Cerebellar cortex (tissue), 1 donor: ENCODE measurements around the gene BTBD9.
"Not testable (repeated sequence)": the region's sequence is repeated elsewhere in the genome, so short reads cannot be mapped to it uniquely, and the experiment has no call there.

Experiments used
- DNase-seq: peaks from one replicate; pipeline ENCODE4 v3.0.0-alpha.2; 2015; ENCODE audit warnings: low spot score

BTBD9 gene

GRCh38 chr6:38429546-38429945 is 210.2 kb downstream of the BTBD9 start:
- no peak for DNase-seq

DNA sequence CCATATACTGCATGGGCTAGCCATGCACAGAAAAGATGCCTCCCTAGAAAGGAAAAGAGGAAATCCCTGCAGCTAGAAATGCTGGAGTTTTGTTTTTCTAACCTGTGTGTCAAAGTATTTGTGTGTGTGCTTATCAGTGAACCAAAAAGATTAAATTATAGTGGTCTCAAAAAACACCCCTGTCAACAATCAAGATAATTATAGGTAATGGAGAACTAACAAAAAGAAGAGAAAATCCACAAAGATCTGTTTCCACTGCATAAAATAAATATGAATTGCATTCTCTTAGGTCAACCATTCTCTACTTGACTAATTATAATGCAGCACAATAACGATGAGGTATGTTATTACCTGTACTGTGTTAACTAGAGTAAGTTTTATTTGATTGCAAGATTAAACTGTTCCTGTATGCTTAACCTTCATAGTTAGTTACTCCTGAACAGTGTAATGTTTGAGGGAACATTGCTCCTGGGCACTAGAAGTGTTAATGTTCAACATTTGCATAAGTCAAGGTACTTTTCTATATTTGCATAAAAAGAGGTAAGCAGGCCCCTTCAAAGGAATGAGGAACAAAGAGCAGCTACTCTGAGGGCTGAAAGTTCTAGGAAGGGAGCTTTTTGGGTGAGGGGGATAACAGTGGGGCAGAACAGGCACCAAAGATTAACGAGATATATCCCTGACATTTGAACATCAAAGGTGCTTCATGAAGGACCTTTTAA is 212.1 kb downstream of the BTBD9 start:
- DNase-seq: no peak

GRCh38 chr6:38425788-38426488 is 213.8 kb downstream of the BTBD9 start:
- not testable (repeated sequence) for DNase-seq

DNA sequence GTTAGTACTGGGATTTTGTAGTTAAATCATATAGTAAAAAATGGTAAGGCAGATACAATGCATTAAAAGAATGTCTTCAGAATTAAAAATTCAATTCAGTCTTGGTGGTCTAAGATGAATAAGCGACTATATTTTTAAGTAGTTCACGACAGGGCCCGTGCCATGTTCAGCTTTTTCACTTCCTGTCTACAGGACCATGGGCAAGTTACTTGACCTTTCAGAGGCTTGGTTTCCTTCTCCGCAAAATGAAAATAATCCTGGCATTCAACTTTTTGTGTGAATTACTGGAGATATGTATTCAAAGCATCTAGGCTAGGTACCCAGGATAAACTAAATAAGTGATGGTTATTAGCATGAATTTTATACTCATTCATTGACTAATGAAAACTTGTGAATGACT is 216.0 kb downstream of the BTBD9 start:
- no peak for DNase-seq

- DNase-seq: no peak
Observed at GRCh38 chr6:38420207-38420606, 219.5 kb downstream of the BTBD9 start.

DNA sequence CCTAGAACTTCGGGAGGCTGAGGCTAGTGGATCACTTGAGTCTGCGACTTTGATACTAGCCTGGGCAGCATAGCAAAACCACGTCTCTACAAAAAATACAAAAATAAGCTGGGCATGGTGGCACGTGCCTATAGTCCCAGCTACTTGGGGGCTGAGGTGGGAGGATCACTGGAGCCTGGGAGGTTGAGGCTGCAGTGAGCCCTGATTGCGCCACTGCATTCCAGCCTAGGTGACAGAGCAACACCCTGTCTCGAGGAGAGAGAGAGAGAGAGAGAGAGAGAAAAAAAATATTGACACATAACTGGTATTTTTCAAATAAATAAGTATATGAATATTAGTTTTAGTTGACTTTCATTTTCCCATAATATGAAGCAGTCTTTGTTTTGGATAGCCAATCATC is 222.2 kb downstream of the BTBD9 start:
- no peak for DNase-seq

- DNase-seq: no peak
Observed at GRCh38 chr6:38415231-38416005, 224.3 kb downstream of the BTBD9 start.

- no peak for DNase-seq
Observed at GRCh38 chr6:38413102-38413800, 226.5 kb downstream of the BTBD9 start.

- no peak for DNase-seq
Observed at GRCh38 chr6:38407192-38407591, 232.5 kb downstream of the BTBD9 start.

DNA sequence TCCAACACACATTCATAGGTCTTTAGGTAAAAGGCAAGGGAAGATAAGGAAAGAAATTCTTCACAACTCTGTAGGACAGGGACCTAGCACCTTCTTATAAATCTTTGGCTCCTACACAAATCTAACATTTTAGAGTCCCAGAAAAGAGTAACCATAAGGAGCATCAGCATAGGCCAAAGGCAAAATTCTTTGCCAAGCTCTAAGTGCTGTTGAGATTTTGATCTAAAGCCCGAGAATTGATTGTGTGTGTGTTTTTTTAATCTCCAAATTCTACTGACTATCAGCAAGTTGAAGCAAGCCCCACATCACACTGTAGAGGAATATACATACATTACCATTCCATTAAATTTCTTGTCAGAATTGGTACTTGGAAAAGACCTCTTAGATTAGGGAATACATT is 233.6 kb downstream of the BTBD9 start:
- no peak for DNase-seq

DNA sequence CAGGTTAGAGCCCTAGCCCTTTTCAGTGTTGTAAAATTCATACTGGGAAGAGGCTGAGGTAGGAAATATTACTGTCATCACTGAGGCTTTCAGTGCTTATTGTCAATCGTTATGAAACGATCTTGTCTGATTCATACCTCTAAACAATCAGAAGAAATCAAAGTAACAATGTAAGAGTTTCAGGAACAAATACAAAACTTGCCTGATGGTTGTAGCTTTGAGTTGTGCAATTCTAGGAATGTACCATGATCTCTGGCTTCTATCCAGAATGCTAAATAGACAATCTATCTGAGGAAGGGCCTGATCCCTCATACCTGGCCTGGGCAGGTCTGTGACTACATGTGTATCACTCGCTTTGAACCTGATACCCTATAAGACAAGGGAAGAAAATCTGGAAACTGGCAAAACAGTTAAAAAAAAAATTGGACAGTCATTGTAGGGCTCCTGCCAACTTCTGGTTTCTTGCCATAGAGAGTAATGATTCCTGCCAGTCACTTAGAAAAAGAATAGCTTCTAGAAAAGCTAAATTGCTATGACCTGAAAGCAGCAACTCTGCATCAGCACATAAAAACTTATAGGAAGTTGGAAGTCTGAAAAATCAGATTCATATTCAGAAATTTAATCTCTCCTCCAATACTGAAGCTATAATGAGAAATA is 234.7 kb downstream of the BTBD9 start:
- DNase-seq: peak; percentile 22

DNA sequence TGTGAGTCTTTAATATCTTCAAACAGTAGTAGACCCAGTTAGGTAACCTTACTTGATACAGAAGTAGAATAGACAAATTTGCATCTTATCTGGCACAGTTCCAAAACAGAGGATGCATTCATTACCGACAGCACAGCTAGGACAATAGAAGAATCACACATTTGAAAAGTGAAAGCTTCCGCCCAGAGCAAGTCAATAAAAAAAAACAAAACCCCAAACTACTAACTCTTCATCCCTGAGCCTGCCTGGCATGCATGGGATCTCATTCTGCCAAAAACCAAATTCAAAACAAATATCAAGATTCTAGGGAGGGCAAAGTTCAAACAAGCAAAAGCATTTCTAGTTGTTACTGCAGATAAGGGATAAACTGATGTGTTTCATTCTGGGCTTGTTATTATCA is 235.4 kb downstream of the BTBD9 start:
- no peak for DNase-seq

DNA sequence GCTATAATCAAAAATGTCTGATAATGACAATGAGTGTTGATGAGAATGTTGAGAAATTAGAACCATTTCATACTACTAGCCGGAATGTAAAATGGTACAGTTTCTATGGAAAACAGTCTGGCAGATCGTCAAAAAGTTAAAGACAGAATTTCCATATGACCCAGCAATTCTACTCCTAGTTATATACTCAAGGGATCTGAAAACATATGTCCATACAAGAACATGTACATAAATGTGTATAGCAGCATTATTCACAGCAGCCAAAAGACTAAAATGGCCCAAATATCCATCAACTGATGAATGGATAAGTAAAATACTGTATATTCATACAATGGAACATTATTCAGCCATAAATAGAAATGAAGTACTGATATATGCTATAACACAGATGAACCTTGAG is 236.2 kb downstream of the BTBD9 start:
- DNase-seq: no peak

GRCh38 chr6:38400764-38401163 is 239.0 kb downstream of the BTBD9 start:
- no peak for DNase-seq

DNA sequence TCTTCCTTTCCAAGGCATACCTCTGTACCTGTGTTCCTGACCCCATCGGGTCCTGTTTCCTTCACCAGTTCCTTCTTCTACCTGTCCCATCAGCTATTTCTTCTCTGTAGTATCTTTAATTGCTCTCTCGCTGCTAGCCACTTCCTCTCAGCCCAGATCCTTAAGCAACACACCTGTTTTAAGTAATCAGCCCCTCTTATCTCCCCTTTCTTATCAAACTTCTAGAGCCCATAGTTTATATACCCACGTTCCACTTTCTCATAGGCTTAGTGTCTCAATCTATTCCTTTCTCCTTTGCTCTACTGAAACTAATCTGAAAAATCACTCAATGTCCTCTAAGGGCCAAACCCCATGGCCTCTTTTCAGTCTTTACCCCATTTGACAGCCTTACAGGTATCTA is 239.6 kb downstream of the BTBD9 start:
- no peak for DNase-seq

GRCh38 chr6:38396209-38396608 is 243.5 kb downstream of the BTBD9 start:
- no peak for DNase-seq

- DNase-seq: no peak
Observed at GRCh38 chr6:38393986-38394385, 245.7 kb downstream of the BTBD9 start.

- DNase-seq: no peak
Observed at GRCh38 chr6:38391626-38392579, 247.8 kb downstream of the BTBD9 start.

GRCh38 chr6:38391206-38391605 is 248.5 kb downstream of the BTBD9 start:
- no peak for DNase-seq

DNA sequence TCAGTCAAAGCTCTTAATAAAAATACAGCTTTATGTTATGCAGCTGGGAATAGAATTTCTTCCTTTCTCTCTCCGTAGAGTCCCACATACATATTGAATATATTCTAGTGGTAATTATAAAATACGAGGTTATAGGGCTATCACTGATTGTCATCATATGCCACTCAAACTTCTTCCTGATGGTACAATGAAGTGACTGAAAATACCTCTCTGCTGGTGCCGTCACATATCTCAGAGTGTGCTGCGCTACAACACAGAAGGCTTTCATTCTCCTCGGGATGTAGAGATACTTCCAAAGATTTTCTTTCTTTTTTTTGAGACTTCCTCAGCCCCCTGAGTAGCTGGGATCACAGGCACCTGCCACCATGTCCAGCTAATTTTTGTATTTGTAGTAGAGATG is 249.9 kb downstream of the BTBD9 start:
- DNase-seq: no peak

GRCh38 chr6:38387971-38388370 is 251.8 kb downstream of the BTBD9 start:
- no peak for DNase-seq
